HG03457 (cell line): ENCODE measurements around the gene DNAJC16.

ENCODE experiments used
- ATAC-seq: cut with Tn5 transposase; IDR thresholded peaks from one replicate; pipeline ENCODE4 v1.9.1; 2021; ENCODE audit warnings: moderate number of reproducible peaks; ENCODE audit not compliant: unreplicated experiment

The DNAJC16 gene

GRCh38 chr1:15531682-15532081, 5.0 kb downstream of the DNAJC16 start:
- ATAC-seq: no peak

GRCh38 chr1:15538771-15539170, 12.1 kb downstream of the DNAJC16 start:
- ATAC-seq: no peak

GRCh38 chr1:15540186-15540585, 13.5 kb downstream of the DNAJC16 start:
- ATAC-seq: no peak

GRCh38 chr1:15541231-15541792, 14.7 kb downstream of the DNAJC16 start:
- no peak for ATAC-seq

- ATAC-seq: no peak
Observed at GRCh38 chr1:15542388-15543250, 16.0 kb downstream of the DNAJC16 start.

- no peak for ATAC-seq
Observed at GRCh38 chr1:15543251-15543588, 16.6 kb downstream of the DNAJC16 start.

- no peak for ATAC-seq
Observed at GRCh38 chr1:15543589-15544568, 17.2 kb downstream of the DNAJC16 start.

GRCh38 chr1:15546641-15547040, 20.0 kb downstream of the DNAJC16 start:
- no peak for ATAC-seq

- ATAC-seq: no peak
Observed at GRCh38 chr1:15550573-15550972, 23.9 kb downstream of the DNAJC16 start.

- ATAC-seq: no peak
Observed at GRCh38 chr1:15557008-15557407, 30.4 kb downstream of the DNAJC16 start.

GRCh38 chr1:15557594-15557993, 30.9 kb downstream of the DNAJC16 start:
- ATAC-seq: no peak

GRCh38 chr1:15558516-15558915, 31.9 kb downstream of the DNAJC16 start:
- ATAC-seq: no peak

GRCh38 chr1:15559189-15559810, 32.7 kb downstream of the DNAJC16 start:
- no peak for ATAC-seq

- no peak for ATAC-seq
Observed at GRCh38 chr1:15568387-15569073, 41.9 kb downstream of the DNAJC16 start.

GRCh38 chr1:15570861-15571260, 44.2 kb downstream of the DNAJC16 start:
- ATAC-seq: no peak

GRCh38 chr1:15571266-15571665, 44.6 kb downstream of the DNAJC16 start:
- ATAC-seq: no peak

- no peak for ATAC-seq
Observed at GRCh38 chr1:15573477-15573876, 46.8 kb downstream of the DNAJC16 start.

GRCh38 chr1:15574741-15575140, 48.1 kb downstream of the DNAJC16 start:
- ATAC-seq: no peak

- no peak for ATAC-seq
Observed at GRCh38 chr1:15575549-15576150, 49.0 kb downstream of the DNAJC16 start.

- no peak for ATAC-seq
Observed at GRCh38 chr1:15577691-15578090, 51.0 kb downstream of the DNAJC16 start.
